Loucy (cell line): ENCODE measurements around the gene MGAM2.

Experiments used
- CTCF ChIP-seq: fragments of 200-600 bp; sonication (generic); conservative IDR thresholded peaks from 2 replicates; pipeline ENCODE4 v1.5.1; 2014; ENCODE audit warnings: mild to moderate bottlenecking, antibody characterized with exemption, low read length
- EZH2phosphoT487 ChIP-seq: fragments of 200-600 bp; IDR thresholded peaks from 2 replicates; pipeline ENCODE4 v1.6.1; 2018; ENCODE audit warnings: antibody characterized with exemption, mild to moderate bottlenecking, moderate library complexity, borderline replicate concordance

- TF ChIP-seq CTCF (no peak), EZH2phosphoT487 (no peak)
Measured at GRCh38 chr7:142098004-142098403, 13.5 kb upstream of the MGAM2 start.
